Fibroblast of skin of back (primary cell): ENCODE results near the gene ZSWIM5.
A peak's percentile ranks its signal among the peaks of the same experiment; 100 is the strongest.
"Not testable (repeated sequence)": the region's sequence is repeated elsewhere in the genome, so short reads cannot be mapped to it uniquely, and the experiment has no call there.

ENCODE experiments used
- DNase-seq: peaks from one replicate; pipeline ENCODE4 v3.0.0-alpha.2; 2013

Gene ZSWIM5

GRCh38 chr1:45200906-45201500 is 5.4 kb downstream of the ZSWIM5 start:
- DNase-seq, result peak; percentile 21

- DNase-seq, result no peak
Observed at GRCh38 chr1:45200435-45200834, 6.0 kb downstream of the ZSWIM5 start.

- no peak for DNase-seq
Observed at GRCh38 chr1:45198185-45198584, 8.2 kb downstream of the ZSWIM5 start.

- DNase-seq, result no peak
Observed at GRCh38 chr1:45196863-45197262, 9.5 kb downstream of the ZSWIM5 start.

- DNase-seq, result no peak
Observed at GRCh38 chr1:45191418-45191783, 15.0 kb downstream of the ZSWIM5 start.

GRCh38 chr1:45187725-45188124 is 18.7 kb downstream of the ZSWIM5 start:
- DNase-seq, result no peak

GRCh38 chr1:45179918-45180519 is 26.4 kb downstream of the ZSWIM5 start:
- not testable (repeated sequence) for DNase-seq

- DNase-seq, result no peak
Observed at GRCh38 chr1:45177452-45177851, 29.0 kb downstream of the ZSWIM5 start.

- DNase-seq, result no peak
Observed at GRCh38 chr1:45172764-45173163, 33.6 kb downstream of the ZSWIM5 start.

GRCh38 chr1:45172005-45172404 is 34.4 kb downstream of the ZSWIM5 start:
- DNase-seq, result no peak

GRCh38 chr1:45171575-45171974 is 34.8 kb downstream of the ZSWIM5 start:
- no peak for DNase-seq

- DNase-seq, result no peak
Observed at GRCh38 chr1:45170151-45170742, 36.2 kb downstream of the ZSWIM5 start.

GRCh38 chr1:45167947-45168346 is 38.5 kb downstream of the ZSWIM5 start:
- DNase-seq, result not testable (repeated sequence)

- DNase-seq, result not testable (repeated sequence)
Observed at GRCh38 chr1:45164307-45164706, 42.1 kb downstream of the ZSWIM5 start.

- not testable (repeated sequence) for DNase-seq
Observed at GRCh38 chr1:45163111-45163510, 43.3 kb downstream of the ZSWIM5 start.

GRCh38 chr1:45162041-45163035 is 44.1 kb downstream of the ZSWIM5 start:
- DNase-seq, result not testable (repeated sequence)

GRCh38 chr1:45155957-45156356 is 50.4 kb downstream of the ZSWIM5 start:
- DNase-seq, result no peak

GRCh38 chr1:45155423-45155822 is 51.0 kb downstream of the ZSWIM5 start:
- no peak for DNase-seq

- no peak for DNase-seq
Observed at GRCh38 chr1:45152126-45152525, 54.3 kb downstream of the ZSWIM5 start.

GRCh38 chr1:45148209-45148825 is 58.1 kb downstream of the ZSWIM5 start:
- DNase-seq, result no peak

GRCh38 chr1:45146833-45147232 is 59.6 kb downstream of the ZSWIM5 start:
- no peak for DNase-seq

- no peak for DNase-seq
Observed at GRCh38 chr1:45141247-45142003, 65.0 kb downstream of the ZSWIM5 start.
